Endothelial cell (in vitro differentiated cells): ENCODE data around the gene PSKH1. TPM values are rescaled to one million over a fixed set of nuclear protein-coding genes. Genes with fewer than 3 reads are reported as not detected.

Experiments used
- DNase-seq: peaks from one replicate; pipeline ENCODE4 v3.0.0; 2021; ENCODE audit warnings: low spot score
- H3K27ac Mint-ChIP-seq: one replicate; pipeline ENCODE4 v1.8.0; 2021; ENCODE audit warnings: mixed read lengths, inconsistent platforms; ENCODE audit not compliant: unreplicated experiment
- H3K27me3 Mint-ChIP-seq: one replicate; pipeline ENCODE4 v1.8.0; 2021; ENCODE audit warnings: mild to moderate bottlenecking, moderate library complexity, mixed read lengths, inconsistent platforms; ENCODE audit not compliant: unreplicated experiment
- H3K36me3 Mint-ChIP-seq: one replicate; pipeline ENCODE4 v1.8.0; 2021; ENCODE audit warnings: mild to moderate bottlenecking, low read depth, mixed read lengths, inconsistent platforms; ENCODE audit not compliant: unreplicated experiment
- H3K4me1 Mint-ChIP-seq: one replicate; pipeline ENCODE4 v1.8.0; 2021; ENCODE audit warnings: mild to moderate bottlenecking, mixed read lengths, inconsistent platforms; ENCODE audit not compliant: unreplicated experiment
- H3K4me3 Mint-ChIP-seq: one replicate; pipeline ENCODE4 v1.8.0; 2021; ENCODE audit warnings: mild to moderate bottlenecking, mixed read lengths, inconsistent platforms; ENCODE audit not compliant: unreplicated experiment
- H3K9me3 Mint-ChIP-seq: one replicate; pipeline ENCODE4 v1.8.0; 2021; ENCODE audit warnings: mixed read lengths, inconsistent platforms; ENCODE audit not compliant: unreplicated experiment
- total RNA-seq: library from RNA; stranded (reverse); fragmentation: NEBNext Ultra II Directional; extraction: Animal tissue kit (Norgen Biotek cat#: 25700); gene quantifications from one replicate; pipeline ENCODE4 v1.2.1, GENCODE V29; 2021; ENCODE audit not compliant: unreplicated experiment
- TF ChIP-seq, protein P1 (sequence below): fragments of 200-600 bp; sonication (generic); IDR thresholded peaks from one replicate; pipeline ENCODE4 v1.5.0; 2021; ENCODE audit warnings: antibody characterized with exemption; ENCODE audit not compliant: unreplicated experiment

The PSKH1 gene
- total RNA-seq, 1 donor from 2014 or later = 47.5 TPM

DNA sequence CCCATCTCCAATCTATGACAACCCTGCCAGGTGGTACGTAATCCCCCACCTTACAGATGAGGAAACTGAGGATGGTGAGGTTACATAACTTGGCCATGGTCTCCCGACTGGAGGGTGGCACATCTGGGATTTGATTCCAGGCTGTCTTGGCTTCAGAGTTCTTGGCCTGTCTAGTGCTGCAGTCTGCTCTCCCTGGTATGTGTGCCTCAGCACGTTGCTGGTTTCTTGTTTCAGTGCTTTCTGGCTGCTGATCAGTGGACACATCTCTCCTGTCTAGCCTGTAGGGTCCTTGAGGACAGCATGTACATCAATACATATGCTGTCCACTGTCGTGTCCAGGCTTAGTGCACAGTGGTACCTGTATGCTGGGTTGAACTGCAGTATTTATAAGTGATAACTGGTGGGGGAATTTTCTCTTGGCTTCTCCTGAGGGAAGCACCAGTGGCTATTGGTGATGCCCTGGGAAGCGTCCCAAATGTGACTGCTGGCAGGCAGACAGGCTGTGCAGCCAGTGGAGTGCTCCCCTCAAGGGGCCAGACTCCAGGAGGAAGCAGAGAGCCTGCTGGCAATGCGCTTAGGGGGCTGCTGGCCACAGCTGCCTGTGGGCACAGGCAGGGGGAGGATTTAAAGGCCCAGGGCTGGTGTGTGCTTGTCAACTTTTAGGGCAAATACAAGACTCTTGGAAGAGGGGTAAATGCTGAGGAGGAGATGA lies 24.2 kb downstream of the PSKH1 start:
- H3K4me3 Mint-ChIP-seq = peak overlapping the region; percentile 56
- TF ChIP-seq, protein P1, sequence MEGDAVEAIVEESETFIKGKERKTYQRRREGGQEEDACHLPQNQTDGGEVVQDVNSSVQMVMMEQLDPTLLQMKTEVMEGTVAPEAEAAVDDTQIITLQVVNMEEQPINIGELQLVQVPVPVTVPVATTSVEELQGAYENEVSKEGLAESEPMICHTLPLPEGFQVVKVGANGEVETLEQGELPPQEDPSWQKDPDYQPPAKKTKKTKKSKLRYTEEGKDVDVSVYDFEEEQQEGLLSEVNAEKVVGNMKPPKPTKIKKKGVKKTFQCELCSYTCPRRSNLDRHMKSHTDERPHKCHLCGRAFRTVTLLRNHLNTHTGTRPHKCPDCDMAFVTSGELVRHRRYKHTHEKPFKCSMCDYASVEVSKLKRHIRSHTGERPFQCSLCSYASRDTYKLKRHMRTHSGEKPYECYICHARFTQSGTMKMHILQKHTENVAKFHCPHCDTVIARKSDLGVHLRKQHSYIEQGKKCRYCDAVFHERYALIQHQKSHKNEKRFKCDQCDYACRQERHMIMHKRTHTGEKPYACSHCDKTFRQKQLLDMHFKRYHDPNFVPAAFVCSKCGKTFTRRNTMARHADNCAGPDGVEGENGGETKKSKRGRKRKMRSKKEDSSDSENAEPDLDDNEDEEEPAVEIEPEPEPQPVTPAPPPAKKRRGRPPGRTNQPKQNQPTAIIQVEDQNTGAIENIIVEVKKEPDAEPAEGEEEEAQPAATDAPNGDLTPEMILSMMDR = no peak
- peaks cover 44% of the 10 kb centered on the region for H3K36me3 Mint-ChIP-seq
- no peaks in the 10 kb centered on the region for H3K9me3 Mint-ChIP-seq
- peak overlapping the region; percentile 65 for H3K27ac Mint-ChIP-seq
- peaks cover 5% of the 10 kb centered on the region for H3K4me1 Mint-ChIP-seq
- peaks cover 6% of the 10 kb centered on the region for H3K27me3 Mint-ChIP-seq
- DNase-seq = no peak

DNA sequence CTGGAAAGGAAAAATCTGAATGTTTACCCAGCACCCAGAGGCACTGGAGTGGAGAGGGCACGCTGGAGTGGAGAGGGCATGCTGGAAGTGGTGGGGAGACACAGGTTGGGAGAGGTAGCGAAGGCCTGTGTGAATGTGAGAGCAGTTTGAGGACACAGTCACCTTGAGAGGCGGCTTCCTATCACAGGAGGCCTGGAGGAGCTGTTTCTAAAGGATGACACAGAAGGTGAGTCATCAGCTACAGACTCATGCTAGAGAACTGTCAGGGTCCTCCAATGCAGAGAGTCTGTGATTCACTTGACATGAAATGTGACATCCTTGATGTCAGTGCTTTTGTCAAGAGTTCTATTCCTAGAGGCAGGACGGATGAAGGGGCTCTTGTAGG lies 24.8 kb downstream of the PSKH1 start:
- Mint-ChIP-seq H3K4me3 (peak overlapping the region; percentile 38), H3K9me3 (no peaks in the 10 kb centered on the region), H3K36me3 (peaks cover 44% of the 10 kb centered on the region), H3K27ac (peak overlapping the region; percentile 65), H3K4me1 (peaks cover 6% of the 10 kb centered on the region), H3K27me3 (peaks cover 6% of the 10 kb centered on the region)
- TF ChIP-seq, protein P1 = no peak
- DNase-seq = no peak

DNA sequence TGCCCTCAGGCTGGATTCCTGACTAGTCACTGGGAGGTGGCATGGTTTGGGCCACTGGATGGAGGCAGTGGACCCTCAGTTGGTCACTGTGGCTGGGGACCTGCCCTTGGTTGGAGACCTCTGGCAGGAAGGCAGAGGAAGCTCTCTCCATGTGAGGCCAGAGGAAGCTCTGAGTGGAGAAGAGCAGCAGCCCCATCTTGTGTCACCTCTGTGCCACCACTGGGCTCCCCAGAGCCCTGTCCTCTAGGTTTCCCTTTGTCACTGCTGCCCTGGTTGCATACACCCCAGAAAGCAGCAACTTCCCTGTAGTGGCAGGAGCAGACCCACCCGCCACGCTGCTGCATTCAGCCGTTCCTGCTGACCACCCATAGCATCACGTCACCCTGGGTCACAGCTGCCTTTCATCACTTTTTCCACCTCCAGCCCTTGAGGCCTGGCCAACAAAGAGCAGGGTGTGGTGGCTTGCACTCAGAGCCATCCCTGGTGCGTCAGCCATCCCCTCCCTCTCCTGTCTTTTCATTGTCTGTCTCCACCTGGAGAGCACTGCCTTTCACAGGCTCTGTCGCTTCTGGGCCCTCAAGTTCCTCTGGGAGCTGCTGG lies 26.7 kb downstream of the PSKH1 start:
- Mint-ChIP-seq H3K4me1 (peaks cover 6% of the 10 kb centered on the region), H3K27ac (no peak overlapping the region), H3K4me3 (no peak overlapping the region), H3K27me3 (peaks cover 7% of the 10 kb centered on the region), H3K36me3 (peaks cover 37% of the 10 kb centered on the region), H3K9me3 (no peaks in the 10 kb centered on the region)
- no peak for DNase-seq
- TF ChIP-seq, protein P1 = no peak

DNA sequence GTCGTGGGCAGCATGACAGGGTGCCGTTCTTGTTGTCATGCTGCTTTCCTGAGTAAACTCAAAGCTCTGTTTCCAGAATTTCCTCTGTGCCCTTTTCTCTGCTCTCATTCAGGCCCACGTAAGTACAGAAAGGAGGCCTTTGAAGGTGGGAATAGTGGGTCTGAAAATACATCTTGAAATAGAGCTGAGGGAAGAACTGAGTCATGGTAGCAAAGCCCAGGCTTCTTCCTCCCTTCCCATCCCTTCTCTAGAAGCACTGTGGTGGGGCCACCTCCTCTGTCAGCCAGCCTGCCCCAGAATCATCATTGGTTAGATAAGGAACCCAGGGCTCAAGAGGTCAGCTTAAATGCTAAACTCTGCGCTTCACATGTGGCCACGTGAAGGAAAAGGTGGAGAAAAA lies 29.2 kb downstream of the PSKH1 start:
- Mint-ChIP-seq H3K36me3 (peaks cover 12% of the 10 kb centered on the region), H3K27ac (peak overlapping the region; percentile 67), H3K9me3 (no peaks in the 10 kb centered on the region), H3K4me1 (peaks cover 16% of the 10 kb centered on the region), H3K27me3 (peaks cover 4% of the 10 kb centered on the region), H3K4me3 (no peak overlapping the region)
- DNase-seq = no peak
- TF ChIP-seq, protein P1 = no peak

DNA sequence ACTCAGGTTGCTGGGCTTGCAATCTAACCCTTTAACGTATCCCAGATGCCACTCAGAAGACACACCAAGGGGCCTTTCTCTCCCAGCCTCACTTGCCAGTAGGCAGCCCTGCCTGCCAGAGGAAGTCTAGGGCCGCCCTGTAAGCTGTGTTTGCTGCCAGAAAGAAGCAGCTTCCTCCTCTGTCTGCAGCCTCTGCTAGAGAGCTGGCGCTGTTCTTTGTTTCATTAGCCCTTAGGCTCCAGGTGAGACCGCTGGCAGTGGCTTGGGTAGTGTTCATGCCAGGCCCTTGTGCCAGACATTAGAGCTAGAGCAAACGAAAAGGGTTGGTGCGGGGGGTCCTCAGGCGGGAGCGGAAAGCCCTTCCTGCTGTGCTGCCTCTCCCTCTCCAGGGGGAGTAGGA lies 29.7 kb downstream of the PSKH1 start:
- TF ChIP-seq, protein P1 = no peak
- H3K4me3 Mint-ChIP-seq = no peak overlapping the region
- H3K4me1 Mint-ChIP-seq = peaks cover 16% of the 10 kb centered on the region
- no peaks in the 10 kb centered on the region for H3K9me3 Mint-ChIP-seq
- H3K36me3 Mint-ChIP-seq = peaks cover 7% of the 10 kb centered on the region
- no peak overlapping the region for H3K27ac Mint-ChIP-seq
- H3K27me3 Mint-ChIP-seq = peaks cover 2% of the 10 kb centered on the region
- no peak for DNase-seq
